Embryonic facial prominence (tissue), 1 donor: ENCODE data around the gene CORO7.

Experiments
- DNase-seq: peaks from one replicate; pipeline ENCODE4 v3.0.0-alpha.2; 2016; ENCODE audit errors: extremely low spot score

CORO7 gene

DNA sequence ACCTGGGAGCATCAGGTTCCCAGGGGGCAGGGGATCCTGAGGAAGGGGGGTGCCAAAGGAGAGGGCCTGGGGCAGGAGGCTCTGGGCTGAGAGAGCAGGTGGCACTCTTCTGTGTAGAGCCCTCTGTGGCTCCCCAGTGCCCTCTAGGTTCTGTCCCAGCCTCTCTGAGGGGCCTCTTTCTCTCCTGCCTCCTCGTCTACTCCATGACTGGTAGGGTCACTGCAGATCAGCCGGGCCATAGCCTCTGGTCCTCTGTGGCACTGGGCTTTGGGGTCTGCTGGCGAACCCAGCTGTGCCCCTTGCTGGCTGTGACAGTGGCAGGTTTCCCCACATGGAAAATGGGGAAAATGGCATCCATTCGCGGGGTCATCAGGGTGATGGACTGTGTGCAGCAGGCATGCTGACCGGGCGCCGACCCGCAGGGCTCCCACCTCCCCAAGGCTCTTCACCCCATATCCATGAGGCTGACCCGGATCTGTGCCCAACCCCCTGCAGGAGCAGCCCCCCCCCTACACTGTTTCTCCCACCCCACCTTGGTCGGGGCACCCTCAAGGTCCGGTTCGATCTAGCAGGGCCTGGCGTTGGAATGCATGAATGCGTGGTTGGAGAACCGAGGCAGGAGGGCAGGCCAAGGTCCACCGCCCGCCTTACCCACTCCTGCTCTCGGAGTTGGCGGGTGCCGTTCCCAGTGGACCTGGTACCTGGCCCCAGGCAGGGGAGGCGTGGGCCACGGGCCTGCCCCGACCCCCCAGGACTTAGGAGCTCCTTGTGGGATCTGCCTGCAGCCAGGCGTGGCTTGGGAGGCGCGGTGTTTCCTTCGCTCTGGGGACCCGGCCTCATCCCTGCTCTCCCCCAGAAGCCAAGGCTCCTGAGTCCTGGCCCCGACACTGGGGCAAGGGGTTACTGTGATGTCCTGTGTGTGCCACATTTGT, 94.0 kb downstream of the CORO7 start:
- no peak for DNase-seq

DNA sequence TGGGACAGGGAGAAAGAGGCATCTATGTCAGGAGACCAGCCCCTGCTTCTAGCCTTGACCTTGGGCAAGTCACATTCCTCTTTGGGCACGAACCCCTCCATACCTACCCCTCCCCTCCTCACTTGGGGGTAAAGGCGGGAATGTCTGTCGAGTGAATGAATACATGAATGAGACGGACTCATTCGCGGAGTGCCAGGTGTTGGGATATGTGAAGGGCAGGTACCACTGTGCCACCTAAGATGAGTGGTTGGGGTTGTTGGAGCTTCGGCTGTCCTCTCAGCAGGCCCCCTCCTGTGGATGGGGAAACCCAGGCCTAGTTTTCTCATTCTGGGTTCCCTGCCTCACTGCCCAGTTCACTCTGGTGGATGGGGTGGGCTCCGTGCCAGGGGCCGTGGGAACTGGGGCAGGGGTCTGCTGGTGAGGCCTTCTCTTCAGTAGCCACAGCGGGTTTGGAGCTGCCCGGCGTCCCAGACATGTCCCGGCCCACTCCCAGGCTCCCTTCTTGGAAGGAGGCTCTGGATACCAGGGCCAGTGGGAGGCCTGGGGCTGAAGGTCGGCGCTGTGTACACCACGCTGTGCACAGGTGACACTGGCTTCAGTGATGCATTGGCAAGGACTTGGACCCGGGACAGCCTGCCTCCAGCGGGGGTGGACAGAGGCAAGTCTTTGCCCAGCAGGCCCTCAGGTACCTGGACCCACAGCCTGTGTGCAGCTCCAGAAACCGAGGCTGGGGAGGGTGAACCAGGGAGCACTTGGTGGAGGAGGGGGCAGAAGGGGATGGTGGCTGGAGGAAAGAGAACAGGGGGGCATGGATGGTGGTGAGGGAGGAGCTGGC, 94.9 kb downstream of the CORO7 start:
- no peak for DNase-seq

DNA sequence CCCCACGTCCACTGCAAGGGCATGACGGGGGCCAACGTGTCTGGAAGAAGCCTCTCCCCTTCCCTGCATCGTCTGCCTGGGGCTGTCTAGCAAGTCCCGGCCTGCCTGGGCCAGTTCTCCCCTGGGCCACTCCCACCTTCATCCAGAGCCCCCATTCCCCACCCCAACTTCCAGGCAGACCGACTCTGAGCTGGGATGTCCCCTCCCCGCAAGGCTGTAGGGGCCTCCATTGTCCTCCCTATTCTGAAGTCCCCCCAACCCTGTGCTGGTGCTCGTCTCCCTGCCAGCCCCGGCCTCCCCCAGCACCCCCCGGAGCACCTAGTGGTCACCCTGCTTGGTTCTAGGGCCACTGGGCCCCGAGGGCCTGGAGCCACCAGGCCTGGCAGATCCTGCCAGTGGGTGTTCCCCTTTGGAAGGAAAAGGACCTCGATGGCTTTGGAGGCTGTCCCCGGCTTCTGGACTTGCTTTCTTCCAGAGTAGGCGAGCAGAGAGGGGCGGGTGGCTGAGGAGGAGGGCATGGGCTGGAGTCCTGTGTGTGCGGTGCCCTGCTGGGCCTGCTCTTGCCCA, 95.7 kb downstream of the CORO7 start:
- no peak for DNase-seq

DNA sequence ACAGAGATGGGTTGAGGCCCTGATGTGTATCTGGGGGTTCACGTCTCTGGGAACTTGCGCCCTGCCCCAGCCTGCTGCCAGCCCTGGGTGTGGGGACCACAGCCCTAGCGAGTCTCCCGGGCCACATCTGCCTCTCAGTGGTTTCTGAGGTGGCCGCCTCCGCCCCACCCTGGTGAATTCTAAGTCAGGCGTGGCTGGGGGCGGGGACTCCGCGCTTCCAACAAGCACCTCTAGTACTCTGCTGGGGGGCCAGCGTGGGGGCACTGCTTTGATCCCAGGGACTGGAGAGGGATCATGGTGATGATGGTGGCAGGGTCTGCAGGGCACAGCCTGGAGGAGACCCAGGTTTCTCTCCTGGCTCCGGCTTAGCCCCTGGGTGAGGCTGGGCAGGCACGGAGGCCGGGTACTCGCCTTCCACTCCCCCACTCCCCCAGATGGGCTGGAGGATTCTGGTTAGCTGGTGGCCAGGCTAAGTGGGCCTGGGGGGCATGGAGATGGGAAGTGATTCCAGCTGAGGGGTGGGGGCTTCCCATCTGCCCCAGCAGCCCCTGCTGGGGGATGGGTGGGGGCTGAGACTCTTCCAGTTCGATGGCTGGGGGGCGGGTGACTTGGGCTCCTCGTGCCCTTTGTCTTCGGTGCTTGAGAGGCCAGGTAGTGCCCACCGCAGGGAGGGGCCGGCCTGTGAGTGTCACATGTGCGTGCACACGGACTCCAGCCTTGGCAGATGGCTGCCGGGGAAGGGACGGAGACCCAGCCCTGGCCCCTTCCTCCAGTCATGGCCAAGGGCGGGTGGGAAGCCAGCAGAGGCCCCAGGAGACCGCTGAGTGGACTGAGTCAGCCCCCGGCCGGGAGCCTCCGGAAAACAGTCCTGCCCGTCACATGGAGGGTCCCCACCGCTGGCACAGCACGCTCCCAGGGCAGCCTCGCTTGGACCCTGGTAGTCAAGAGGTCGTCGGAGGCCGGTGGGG, 96.7 kb downstream of the CORO7 start:
- no peak for DNase-seq

DNA sequence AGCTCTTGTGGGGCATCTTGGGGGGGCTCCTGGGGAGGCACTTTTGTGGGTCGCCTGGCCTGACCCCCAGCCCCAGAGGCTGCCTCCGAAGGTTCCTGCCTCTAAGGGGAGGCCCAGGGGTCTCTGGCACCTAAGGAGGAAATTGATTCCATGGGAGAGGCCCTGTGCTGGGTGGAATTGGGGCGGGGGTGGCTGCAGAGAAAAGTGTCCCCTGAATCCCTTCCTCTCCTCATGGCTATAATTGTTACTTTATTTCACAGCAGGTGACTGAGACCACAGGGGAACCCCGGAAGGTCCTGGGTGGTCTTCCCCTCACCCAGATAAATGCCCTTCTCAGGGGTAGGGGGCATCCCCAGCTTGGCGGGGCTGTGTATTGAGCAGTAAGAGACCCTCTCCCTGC, 97.4 kb downstream of the CORO7 start:
- DNase-seq, result no peak

DNA sequence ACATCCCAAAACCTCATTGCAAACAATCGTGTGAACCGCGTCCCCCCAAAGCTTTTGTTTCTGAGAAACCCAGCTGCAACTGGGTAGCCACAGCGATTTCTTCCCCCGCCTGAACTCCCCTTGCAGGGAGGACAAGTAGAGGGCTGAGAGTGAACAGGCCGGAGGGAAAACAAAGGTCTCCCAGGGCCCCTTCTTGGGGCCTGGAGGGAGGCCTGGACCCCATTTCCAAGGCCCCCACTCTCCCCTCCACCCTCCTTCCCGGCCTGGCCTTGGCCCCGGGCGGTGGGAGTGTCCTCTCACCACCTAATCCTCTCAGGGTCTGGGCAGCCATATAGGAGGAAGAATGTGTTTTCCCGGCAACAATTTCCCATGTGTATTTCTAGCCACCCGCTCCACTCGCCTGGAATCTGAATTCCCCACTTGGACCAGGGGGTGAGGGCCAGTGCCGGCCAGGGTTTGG, 97.9 kb downstream of the CORO7 start:
- DNase-seq, result no peak

DNA sequence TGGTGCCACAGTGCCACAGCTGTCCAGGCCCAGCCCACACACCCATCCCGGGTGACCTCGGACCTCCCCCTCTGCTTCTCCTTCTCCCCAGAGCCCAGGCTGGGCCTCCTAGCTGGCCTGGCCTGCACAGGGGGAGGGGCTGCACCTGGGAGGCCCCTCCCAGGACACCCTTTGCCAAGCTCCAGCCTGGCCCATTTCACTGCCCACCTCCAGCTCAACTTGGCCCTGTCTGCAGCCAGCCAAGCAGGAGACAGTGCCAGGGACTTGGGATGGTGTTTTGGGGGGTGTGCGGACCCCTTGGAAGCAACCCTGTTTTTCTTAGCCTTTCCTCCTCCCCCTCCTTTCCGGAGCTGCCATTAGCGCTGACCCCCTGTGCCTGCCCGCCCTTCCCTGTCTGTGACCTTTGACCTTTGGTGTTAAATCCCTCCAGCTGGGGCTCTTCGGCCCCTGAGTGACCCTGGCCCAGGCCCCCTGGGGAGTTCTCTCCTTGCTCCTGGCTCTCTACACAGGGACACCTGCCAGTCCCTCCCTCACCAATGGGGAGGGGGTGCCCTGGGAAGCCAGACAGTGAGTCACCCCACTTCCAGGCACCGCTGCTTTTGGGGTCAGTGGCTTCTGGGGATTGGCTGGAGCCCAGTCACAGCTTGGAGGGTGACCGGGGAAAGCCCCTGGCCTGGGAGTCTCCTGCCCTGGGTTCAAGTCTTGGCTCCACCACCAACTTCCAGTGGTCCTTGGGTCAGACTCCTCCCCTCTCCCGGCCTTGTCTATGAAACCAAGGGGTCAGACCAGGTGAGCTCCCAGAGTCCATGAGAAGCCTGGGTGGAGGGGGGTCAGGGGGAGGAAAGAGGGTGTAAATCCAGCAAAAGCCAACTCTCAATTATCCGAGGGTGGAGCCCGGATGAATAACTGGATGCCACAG, 98.6 kb downstream of the CORO7 start:
- DNase-seq, result no peak

DNA sequence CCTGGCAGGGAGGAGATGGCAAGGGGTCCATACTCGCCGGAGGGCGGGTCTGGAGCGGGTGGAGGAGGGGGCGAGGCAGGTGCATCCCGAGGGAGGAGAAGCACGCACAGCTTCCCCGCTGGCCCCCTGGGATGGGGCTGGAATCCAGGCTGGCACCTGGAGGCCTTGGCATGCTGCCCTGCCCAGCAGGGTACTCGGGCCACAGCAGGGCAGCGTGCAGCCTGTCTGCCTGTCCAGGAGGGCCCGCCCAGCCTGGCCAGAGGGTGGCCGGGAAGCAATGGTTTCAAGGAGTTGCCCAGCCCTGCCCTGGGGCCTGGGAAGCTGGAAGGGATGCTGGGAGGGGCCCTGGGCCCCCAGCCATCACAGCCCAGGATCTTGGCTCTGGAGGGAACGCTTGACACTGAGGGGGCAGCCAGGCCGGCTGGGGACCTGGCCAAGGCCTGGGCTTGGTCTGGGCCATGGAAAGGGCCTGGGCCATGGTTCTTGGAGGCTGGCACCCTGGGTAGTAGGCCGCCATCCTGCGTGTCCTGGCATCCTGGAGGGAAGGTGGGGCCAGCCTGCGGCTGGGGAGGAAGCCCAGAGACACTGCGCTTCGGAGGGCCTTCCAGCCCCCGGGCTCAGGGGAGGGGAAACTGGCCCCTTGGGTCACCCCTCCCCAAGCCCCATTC, 99.4 kb downstream of the CORO7 start:
- no peak for DNase-seq

DNA sequence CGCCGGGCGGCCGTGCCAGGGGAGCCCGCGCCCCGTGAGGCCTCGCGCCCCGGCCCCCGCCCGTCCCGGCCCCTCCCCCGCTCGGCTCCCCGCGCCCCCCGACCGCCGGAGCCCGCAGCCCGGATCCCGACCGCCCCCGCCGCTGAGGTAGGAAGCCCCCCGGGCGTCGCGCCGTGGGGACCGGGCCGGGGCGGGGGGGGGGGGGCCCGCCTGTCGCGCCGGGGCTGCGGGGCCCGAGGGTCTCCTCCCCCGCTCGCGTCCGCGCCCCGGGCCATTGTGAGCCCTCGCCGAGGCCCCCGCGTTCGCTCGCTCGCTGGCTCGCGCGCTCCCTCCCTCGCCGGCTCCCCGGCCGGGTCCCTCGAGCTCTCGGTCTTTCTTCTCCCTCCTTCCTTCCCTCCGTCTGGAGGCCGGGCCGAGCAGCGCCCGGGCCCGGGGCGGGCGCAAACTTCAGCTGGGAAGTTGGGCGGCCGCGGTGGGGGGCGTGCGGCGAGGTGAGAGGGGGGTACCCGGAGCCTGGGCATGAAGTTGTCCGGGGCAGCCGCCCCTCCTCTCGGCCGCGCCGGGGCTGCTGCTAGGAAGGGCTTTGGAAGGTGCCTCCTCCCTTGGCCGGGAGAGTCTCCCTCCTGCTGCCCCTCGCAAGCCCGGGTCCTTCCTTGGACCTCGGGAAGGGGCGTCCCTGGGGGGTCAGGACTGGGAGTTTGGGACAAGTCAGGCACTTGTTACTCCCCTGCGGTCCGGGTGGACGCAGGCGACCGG, 100.1 kb downstream of the CORO7 start:
- DNase-seq, result no peak

DNA sequence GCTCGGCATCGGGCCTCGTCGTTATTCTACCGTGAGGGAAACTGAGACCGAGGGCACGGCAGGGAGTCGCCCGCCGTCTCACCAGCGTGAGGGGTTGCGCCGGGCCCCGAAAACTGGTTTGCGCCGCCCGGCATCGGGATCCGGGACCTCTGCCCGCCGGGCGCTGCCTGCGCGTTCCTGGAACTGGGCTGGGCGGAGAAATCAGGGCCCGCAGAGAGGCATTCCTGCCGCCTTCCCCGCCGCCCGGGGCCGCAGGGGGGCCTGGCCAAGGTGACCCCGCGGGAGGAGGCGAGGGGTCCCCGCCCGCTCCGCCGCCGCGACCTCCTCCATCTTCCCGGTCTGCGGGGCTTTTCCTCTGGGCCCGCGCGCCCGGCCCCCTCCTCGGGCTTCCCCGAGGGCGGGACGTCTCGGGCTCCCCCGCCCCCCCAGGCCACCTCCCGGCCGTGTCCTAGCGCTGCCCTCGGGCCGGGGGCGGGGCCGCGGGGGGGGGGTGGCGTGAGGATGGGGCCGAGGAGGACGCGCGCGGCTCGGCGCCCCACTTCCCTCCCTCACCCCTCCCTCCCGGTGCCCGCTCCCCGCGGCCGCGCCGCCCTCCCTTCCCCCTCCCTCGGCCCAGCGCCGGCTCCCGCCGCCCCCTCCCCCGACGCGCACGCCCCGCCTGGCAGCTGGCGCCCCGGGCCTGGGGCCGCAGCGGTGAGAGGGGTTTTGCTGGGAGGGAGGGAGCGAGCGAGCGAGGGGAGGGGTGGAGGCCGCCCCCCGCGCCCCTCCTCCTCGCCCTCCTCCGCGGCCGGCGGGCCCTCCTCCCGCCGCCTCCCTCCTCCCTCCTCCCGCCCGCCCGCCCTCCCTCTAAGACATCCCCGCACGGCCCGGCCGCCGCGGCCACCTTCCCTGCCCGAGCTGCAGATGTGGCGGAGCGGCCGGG, 100.9 kb downstream of the CORO7 start, which contains the start of gene GLIS2:
Gene GLIS2 (plus strand): TSS at position 882 of the 922 bp plus-strand sequence. CDS start 16,214 bp downstream, outside the sequence.
- DNase-seq, result peak; percentile 62

DNA sequence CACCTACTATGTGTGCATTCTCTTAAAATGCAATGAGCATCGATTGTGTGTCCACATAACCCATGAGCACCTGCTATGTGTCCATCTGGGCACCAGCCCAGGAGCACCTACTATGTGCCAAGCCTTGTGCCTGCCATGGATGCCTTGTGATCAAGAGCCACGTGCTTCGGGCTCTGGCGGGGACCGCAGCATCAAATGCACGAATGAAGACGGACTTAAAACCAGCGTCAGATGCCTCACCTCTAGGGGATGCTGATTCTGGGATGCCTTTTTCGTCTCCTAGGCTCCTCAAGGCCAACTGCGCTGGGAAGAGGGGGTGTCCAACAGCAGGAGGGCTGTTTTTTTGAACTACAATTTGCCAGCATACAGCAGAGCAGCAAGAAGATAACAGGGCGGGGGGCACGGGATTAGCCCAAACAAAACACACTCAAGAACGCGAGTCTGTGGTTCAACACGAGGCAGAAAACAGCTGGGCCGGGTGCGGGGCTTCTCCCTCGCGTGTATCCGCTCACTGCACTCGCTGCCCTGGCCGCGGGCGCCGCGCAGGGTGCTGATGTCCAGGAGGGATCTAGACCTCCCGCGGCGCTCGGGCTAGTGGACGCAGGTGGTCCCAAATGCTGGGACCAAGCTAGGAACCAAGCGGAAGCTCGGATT, 101.7 kb downstream of the CORO7 start:
- no peak for DNase-seq

DNA sequence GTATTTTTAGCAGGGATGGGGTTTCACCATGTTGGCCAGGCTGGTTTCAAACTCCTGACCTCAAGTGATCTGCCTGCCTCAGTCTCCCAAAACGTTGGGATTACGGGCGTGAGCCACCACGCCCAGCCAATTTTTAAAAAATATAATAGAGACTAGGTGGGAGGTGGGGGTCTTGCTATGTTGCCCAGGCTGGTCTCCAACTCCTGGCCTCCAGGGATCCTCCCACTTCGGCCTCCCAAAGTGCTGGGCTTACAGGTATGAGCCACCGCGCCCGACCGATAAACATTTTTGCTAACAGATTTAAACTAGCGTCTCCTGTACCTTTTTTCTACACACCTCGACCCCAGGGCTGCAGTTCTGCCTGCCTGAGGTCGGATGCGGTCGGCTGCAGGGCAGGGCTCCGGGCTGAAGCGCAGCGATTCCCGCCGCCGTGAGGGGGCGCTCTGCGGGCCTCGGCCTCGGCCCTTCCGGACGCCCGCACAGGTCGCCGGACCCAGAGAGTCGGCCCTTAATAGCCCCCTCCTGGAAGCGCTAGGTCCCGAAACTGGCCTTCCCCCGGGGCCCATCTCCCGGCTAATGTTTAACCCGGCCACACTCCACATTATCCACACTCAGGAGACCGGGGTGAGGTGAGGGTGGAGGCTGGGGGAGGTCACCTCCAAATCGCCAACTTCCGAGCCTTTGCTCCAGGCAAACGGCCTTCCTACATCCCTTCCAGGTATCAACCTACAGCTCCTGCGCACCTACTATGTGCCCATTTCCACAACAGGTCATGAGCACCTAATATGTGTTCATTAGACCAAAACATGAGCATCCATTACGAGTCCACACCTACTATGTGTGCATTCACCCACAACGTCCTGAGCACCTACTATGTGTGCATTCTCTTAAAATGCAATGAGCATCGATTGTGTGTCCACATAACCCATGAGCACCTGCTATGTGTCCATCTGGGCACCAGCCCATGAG, 102.5 kb downstream of the CORO7 start:
- DNase-seq, result no peak

DNA sequence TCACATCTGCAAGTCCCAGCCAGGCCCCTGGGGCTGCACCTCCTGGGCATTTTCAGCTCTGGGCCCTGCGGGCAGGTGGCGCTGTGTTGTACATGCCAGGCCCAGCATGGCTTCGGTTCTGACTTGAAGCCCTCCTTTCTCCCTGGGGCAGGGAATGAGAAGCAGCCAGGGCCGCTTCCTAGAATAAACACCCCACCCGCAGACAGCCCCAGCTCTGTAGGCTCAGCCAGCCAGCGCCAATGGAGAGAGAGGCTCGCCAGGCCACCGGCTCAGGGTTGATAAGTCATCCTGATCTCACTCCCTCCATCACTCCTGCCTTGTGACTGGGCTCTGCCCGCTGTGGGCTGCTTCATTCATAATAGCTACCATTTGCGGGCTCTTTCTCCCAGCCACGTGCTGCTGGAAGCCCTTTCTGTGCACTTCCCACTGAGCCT, 106.5 kb downstream of the CORO7 start:
- DNase-seq, result no peak

DNA sequence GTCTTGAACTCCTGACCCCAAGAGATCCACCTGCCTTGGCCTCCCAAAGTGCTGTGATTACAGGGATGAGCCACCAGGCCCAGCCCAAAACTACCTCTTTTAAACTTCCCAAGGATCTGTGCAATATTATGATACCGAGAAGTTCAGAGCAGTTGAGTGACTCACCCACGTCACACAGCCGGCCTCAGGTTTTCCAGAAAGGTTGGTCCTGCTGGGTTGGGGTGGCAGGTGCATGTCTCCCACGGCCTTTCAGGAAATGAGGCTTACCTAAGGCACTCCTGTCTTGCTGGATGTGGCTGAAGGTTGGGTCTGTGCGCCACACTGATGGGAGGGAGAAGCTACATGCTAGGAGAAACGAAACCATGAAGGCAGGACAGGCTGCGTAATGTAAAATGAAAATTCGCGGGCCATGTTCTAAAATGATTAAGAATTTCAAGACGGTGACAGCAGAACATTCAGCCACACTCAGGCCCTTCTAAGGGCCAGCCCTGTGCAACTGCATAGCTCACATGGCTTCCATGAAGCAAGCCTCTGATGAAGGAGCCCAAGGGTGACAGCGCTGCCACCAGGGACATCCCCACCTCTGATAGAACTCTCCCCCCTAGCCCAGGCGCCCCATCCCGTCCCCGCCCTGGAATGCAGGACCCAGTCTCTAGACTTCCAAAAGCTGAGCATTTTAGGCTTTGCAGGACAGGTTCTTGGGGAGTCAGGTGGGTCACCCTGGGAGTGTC, 107.1 kb downstream of the CORO7 start:
- no peak for DNase-seq
